ENCODE results near the gene DNAJC18. TPM values are rescaled to one million over a fixed set of nuclear protein-coding genes. Genes with fewer than 3 reads are reported as not detected.

DNAJC18 gene
- total RNA-seq, 2 experiments from 2014 or later, result 26.3 to 26.7 TPM

GRCh38 chr5:139397921-139398320, 41.4 kb downstream of the DNAJC18 start:
- ChIA-PET CTCF (no interaction called here), POLR2A (no interaction called here)

GRCh38 chr5:139396691-139397090, 42.6 kb downstream of the DNAJC18 start:
- CTCF ChIA-PET, result interaction anchor here (1.7 to 2.0 kb wide), 2 partner anchors 10 to 26 kb away, joined by 7 to 8 read pairs; no protein-coding TSS in a partner anchor
- POLR2A ChIA-PET, result no interaction called here

GRCh38 chr5:139395844-139396640, 43.3 kb downstream of the DNAJC18 start:
- CTCF ChIA-PET, result interaction anchor here (0.7 to 2.0 kb wide), 4 partner anchors 10 to 182 kb away, joined by 3 to 8 read pairs (median 5); no protein-coding TSS in a partner anchor
- POLR2A ChIA-PET, result interaction anchor here (0.6 to 1.2 kb wide), 3 partner anchors 54 to 315 kb away, joined by 3 read pairs; no protein-coding TSS in a partner anchor

- ChIA-PET POLR2A (interaction anchor here (0.6 to 1.2 kb wide), 2 partner anchors 53 to 268 kb away, joined by 3 read pairs; no protein-coding TSS in a partner anchor), CTCF (interaction anchor here (0.9 to 2.0 kb wide), 6 partner anchors 9 to 183 kb away, joined by 3 to 7 read pairs (median 4); partner anchors contain the start of gene SPATA24)
These were observed 44.4 kb downstream of the DNAJC18 start, which contains the start of gene PROB1 for GRCh38 chr5:139394654-139395566. Gene PROB1, minus strand, starts transcription at chr5:139395104. Its CDS starts 23 bp downstream, at chr5:139395081.

GRCh38 chr5:139394123-139394653, 45.1 kb downstream of the DNAJC18 start:
- CTCF ChIA-PET, result interaction anchor here (0.9 to 1.8 kb wide), 5 partner anchors 9 to 125 kb away, joined by 3 to 4 read pairs (median 4); partner anchors contain the start of gene SPATA24
- POLR2A ChIA-PET, result no interaction called here

- CTCF ChIA-PET, result interaction anchor here (0.5 to 3.4 kb wide), 10 partner anchors 9 to 317 kb away, joined by 3 to 23 read pairs (median 4); partner anchors contain the start of genes SPATA24 and STING1
- POLR2A ChIA-PET, result interaction anchor here (0.5 kb wide), 1 partner anchor 51 kb away, joined by 4 read pairs; no protein-coding TSS in a partner anchor
These were observed 45.7 kb downstream of the DNAJC18 start for GRCh38 chr5:139393497-139394122.

- POLR2A ChIA-PET, result interaction anchor here (0.5 to 2.6 kb wide), 3 partner anchors 51 to 98 kb away, joined by 3 to 9 read pairs (median 4); no protein-coding TSS in a partner anchor
- CTCF ChIA-PET, result interaction anchor here (0.5 to 3.4 kb wide), 14 partner anchors 10 to 843 kb away, joined by 3 to 23 read pairs (median 4); partner anchors contain the start of genes DNAJC18, MATR3, SPATA24 and STING1
These were observed 46.4 kb downstream of the DNAJC18 start for GRCh38 chr5:139392678-139393496.

GRCh38 chr5:139392324-139392677, 47.0 kb downstream of the DNAJC18 start:
- ChIA-PET CTCF (interaction anchor here (0.6 to 3.4 kb wide), 13 partner anchors 11 to 842 kb away, joined by 3 to 23 read pairs (median 4); partner anchors contain the start of genes DNAJC18, MATR3 and SPATA24), POLR2A (interaction anchor here (1.1 to 2.6 kb wide), 3 partner anchors 12 to 98 kb away, joined by 3 to 9 read pairs (median 8); partner anchors contain the start of gene SPATA24)

- CTCF ChIA-PET, result interaction anchor here (0.6 to 3.4 kb wide), 13 partner anchors 11 to 842 kb away, joined by 3 to 23 read pairs (median 3); partner anchors contain the start of genes DNAJC18, MATR3 and SPATA24
- POLR2A ChIA-PET, result interaction anchor here (0.5 to 2.6 kb wide), 9 partner anchors 12 to 241 kb away, joined by 3 to 9 read pairs (median 4); partner anchors contain the start of genes DNAJC18, PAIP2 and SPATA24
These were observed 47.6 kb downstream of the DNAJC18 start for GRCh38 chr5:139391570-139392323.

GRCh38 chr5:139390639-139391569, 48.4 kb downstream of the DNAJC18 start:
- ChIA-PET CTCF (interaction anchor here (0.6 to 3.4 kb wide), 5 partner anchors 12 to 193 kb away, joined by 3 to 23 read pairs (median 3); partner anchors contain the start of gene SPATA24), POLR2A (interaction anchor here (0.5 to 2.6 kb wide), 13 partner anchors 13 to 242 kb away, joined by 3 to 10 read pairs (median 4); partner anchors contain the start of genes DNAJC18, PAIP2, SPATA24 and STING1)

GRCh38 chr5:139389701-139390638, 49.4 kb downstream of the DNAJC18 start, which contains the start of gene MZB1:
Gene MZB1, minus strand, starts transcription at chr5:139389913. Its CDS starts 57 bp downstream, at chr5:139389856.
- ChIA-PET POLR2A (interaction anchor here (0.5 to 1.7 kb wide), 7 partner anchors 16 to 139 kb away, joined by 3 to 10 read pairs (median 4); partner anchors contain the start of gene PAIP2), CTCF (interaction anchor here (1.0 to 3.4 kb wide), 3 partner anchors 12 to 48 kb away, joined by 3 to 23 read pairs (median 3); partner anchors contain the start of genes PAIP2 and SPATA24)

- ChIA-PET POLR2A (interaction anchor here (1.3 kb wide), 1 partner anchor 46 kb away, joined by 10 read pairs; the partner anchor contains the start of gene PAIP2), CTCF (interaction anchor here (0.5 to 0.8 kb wide), 2 partner anchors 13 to 865 kb away, joined by 3 to 4 read pairs; no protein-coding TSS in a partner anchor)
These were observed 51.0 kb downstream of the DNAJC18 start for GRCh38 chr5:139388198-139388821.

GRCh38 chr5:139387611-139388197, 51.6 kb downstream of the DNAJC18 start:
- CTCF ChIA-PET, result interaction anchor here (0.5 to 0.8 kb wide), 2 partner anchors 46 to 864 kb away, joined by 3 read pairs; partner anchors contain the start of gene PAIP2
- POLR2A ChIA-PET, result interaction anchor here (1.3 kb wide), 1 partner anchor 46 kb away, joined by 10 read pairs; the partner anchor contains the start of gene PAIP2
